Endodermal cell (in vitro differentiated cells): ENCODE data around the gene LRRC7. TPM values are rescaled to one million over a fixed set of nuclear protein-coding genes. Genes with fewer than 3 reads are reported as not detected.

Experiments
- DNase-seq: peaks from one replicate; pipeline ENCODE4 v3.0.0-alpha.2; 2017
- H3K27ac ChIP-seq: 2 replicates; pipeline ENCODE4 v1.5.1; 2013; ENCODE audit warnings: mild to moderate bottlenecking, low read depth, low read length, moderate library complexity
- H3K27me3 ChIP-seq: 2 replicates; pipeline ENCODE4 v1.6.1; 2013; ENCODE audit warnings: mild to moderate bottlenecking, low read length, moderate library complexity; ENCODE audit not compliant: insufficient read depth, control insufficient read depth, poor library complexity, severe bottlenecking
- H3K36me3 ChIP-seq: 2 replicates; pipeline ENCODE4 v1.7.0; 2013; ENCODE audit warnings: mild to moderate bottlenecking, low read length, moderate library complexity; ENCODE audit not compliant: control insufficient read depth, insufficient read depth
- H3K4me1 ChIP-seq: one replicate; pipeline ENCODE4 v1.7.0; 2013; ENCODE audit warnings: low read length; ENCODE audit not compliant: control insufficient read depth, insufficient read depth
- H3K4me3 ChIP-seq: 2 replicates; pipeline ENCODE4 v1.5.1; 2013; ENCODE audit warnings: mild to moderate bottlenecking, low read length, moderate library complexity
- H3K9ac ChIP-seq: 2 replicates; pipeline ENCODE4 v1.6.1; 2013; ENCODE audit warnings: mild to moderate bottlenecking, low read length, moderate library complexity; ENCODE audit not compliant: poor library complexity, severe bottlenecking; ENCODE audit errors: extremely low read depth
- H3K9me3 ChIP-seq: 2 replicates; pipeline ENCODE4 v1.6.1; 2013; ENCODE audit warnings: mild to moderate bottlenecking, low read length, moderate library complexity; ENCODE audit not compliant: control insufficient read depth
- H3K27ac Mint-ChIP-seq: 2 replicates; pipeline ENCODE4 v1.8.0; 2020; ENCODE audit warnings: mixed read lengths
- H3K27me3 Mint-ChIP-seq: 2 replicates; pipeline ENCODE4 v1.8.0; 2021; ENCODE audit warnings: mild to moderate bottlenecking, mixed read lengths; ENCODE audit not compliant: insufficient read depth
- H3K36me3 Mint-ChIP-seq: 2 replicates; pipeline ENCODE4 v1.8.0; 2020; ENCODE audit warnings: low read depth, mixed read lengths
- H3K4me1 Mint-ChIP-seq: 2 replicates; pipeline ENCODE4 v1.8.0; 2020; ENCODE audit warnings: mixed read lengths
- H3K4me3 Mint-ChIP-seq: 2 replicates; pipeline ENCODE4 v1.8.0; 2020; ENCODE audit warnings: mild to moderate bottlenecking, moderate library complexity, mixed read lengths
- H3K9me3 Mint-ChIP-seq: 2 replicates; pipeline ENCODE4 v1.8.0; 2020; ENCODE audit warnings: mild to moderate bottlenecking, mixed read lengths
- WGBS, 2 experiments: methylation state at CpG; one replicate each; pipeline versions ENCODE4 v1.1.5 to v1.1.7; 2013; ENCODE audit warnings: missing lambda C conversion rate in 2 of 2, mixed read lengths in 1 of 2; ENCODE audit not compliant: insufficient coverage in 1 of 2, insufficient read length in 1 of 2; 5-methylcytosine and 5-hydroxymethylcytosine counted together
- total RNA-seq, 2 donors: library from RNA; stranded (reverse); fragmentation: NEBNext Ultra II Directional in 1 of 2; extraction: Animal tissue kit (Norgen Biotek cat#: 25700) in 1 of 2; gene quantifications; 2 replicates in 1 of 2; 3 replicates in 1 of 2; pipeline ENCODE4 v1.2.1, GENCODE V29; 2021
- TF ChIP-seq, protein P1 (sequence below): fragments of 200-600 bp; sonication (generic); conservative IDR thresholded peaks from 2 replicates; pipeline ENCODE4 v1.5.0; 2021; ENCODE audit warnings: antibody characterized with exemption, mild to moderate bottlenecking

LRRC7 gene
- total RNA-seq, 2 donors from 2014 or later = 1.4 to 2.2 TPM

DNA sequence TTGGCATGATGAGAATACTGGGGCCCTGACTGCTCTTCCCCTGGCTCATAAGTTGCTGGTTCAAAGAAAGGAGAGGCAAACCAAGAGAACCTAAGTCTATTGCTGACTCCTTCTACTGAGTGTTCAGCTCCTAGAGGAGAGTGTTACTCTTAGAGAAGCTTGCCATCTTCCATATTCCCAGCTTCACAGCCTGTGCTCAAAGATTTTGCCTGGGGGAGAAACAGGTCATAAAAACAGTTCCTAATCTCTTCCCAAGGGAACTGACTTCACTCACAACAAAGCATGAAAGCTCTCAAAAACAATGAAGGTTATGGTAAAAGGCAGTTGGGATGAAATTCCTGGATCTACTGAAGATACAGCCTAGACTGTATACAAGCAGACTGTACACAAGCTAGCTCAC, 600.6 kb downstream of the LRRC7 start:
- Histone ChIP-seq H3K9ac (no peak overlapping the region), H3K9me3 (no peaks in the 10 kb centered on the region), H3K27ac (no peak overlapping the region), H3K36me3 (peaks cover 8% of the 10 kb centered on the region), H3K4me1 (peaks cover 8% of the 10 kb centered on the region), H3K27me3 (no peaks in the 10 kb centered on the region), H3K4me3 (no peak overlapping the region)
- no peak overlapping the region for H3K4me3 Mint-ChIP-seq
- TF ChIP-seq, protein P1, sequence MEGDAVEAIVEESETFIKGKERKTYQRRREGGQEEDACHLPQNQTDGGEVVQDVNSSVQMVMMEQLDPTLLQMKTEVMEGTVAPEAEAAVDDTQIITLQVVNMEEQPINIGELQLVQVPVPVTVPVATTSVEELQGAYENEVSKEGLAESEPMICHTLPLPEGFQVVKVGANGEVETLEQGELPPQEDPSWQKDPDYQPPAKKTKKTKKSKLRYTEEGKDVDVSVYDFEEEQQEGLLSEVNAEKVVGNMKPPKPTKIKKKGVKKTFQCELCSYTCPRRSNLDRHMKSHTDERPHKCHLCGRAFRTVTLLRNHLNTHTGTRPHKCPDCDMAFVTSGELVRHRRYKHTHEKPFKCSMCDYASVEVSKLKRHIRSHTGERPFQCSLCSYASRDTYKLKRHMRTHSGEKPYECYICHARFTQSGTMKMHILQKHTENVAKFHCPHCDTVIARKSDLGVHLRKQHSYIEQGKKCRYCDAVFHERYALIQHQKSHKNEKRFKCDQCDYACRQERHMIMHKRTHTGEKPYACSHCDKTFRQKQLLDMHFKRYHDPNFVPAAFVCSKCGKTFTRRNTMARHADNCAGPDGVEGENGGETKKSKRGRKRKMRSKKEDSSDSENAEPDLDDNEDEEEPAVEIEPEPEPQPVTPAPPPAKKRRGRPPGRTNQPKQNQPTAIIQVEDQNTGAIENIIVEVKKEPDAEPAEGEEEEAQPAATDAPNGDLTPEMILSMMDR = no peak
- peak overlapping the region; percentile 62 for H3K27ac Mint-ChIP-seq
- H3K27me3 Mint-ChIP-seq = no peaks in the 10 kb centered on the region
- DNase-seq = no peak
- peaks cover 11% of the 10 kb centered on the region for H3K36me3 Mint-ChIP-seq
- H3K9me3 Mint-ChIP-seq = peaks cover 4% of the 10 kb centered on the region
- peaks cover 17% of the 10 kb centered on the region for H3K4me1 Mint-ChIP-seq

DNA sequence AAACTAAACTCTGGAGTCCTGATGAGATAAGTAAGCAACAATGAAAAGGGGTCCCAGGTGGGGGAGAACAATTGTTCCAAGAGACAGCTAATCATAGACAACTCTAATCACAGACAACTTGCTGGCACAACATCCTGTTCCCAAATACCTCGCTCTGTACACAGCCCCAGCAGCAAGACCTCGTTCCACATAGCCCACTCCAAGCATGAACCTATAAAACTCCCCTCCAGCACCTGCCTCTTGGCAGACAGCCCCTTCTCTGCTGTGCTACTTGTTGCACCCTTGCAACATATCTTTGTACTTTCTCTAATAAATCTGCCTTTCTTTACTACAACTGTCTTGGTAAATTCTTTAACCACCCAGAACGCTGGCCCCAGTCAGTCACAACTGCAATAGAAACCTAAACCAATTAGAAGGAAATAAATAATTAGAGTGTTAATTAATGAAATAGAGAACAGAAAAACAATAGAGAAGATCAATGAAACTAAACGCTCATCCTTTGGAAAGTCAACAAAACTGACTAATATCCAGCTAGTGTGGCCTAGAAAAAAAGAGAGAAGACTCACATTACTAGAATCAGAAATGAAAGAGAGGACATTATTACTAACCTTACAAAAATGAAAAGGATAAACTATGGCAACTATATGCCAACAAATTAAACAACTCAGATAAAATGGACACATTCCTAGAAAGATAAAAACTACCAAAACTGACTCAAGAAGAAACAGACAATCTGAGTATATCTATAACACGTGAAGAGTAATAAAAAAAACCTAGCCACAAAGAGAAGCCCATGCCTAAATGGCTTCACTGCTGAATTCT, 601.5 kb downstream of the LRRC7 start:
- no peaks in the 10 kb centered on the region for H3K27me3 Mint-ChIP-seq
- WGBS, 2 experiments = 83 to 85% methylated on average over 2 to 4 of the region's 5 CpGs

DNA sequence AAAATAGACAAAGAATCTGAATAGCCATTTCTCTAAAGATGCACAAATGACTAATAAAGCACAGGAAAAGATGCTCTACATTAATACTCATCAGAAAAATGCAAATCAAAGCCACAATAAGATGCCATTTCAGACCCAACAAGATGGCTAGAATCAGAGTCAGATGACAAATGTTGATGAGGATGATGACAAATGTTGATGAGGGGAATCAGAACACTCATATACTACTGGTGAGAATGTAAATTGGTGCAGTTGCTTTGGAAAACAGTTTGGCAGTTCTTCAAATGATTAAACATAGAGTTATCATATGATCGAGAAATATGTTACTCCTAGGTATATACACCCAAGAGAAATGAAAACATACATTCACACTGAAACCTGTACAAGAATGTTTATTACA, 603.8 kb downstream of the LRRC7 start:
- Mint-ChIP-seq H3K36me3 (peaks cover 12% of the 10 kb centered on the region), H3K4me1 (peaks cover 17% of the 10 kb centered on the region), H3K27ac (no peak overlapping the region), H3K4me3 (no peak overlapping the region), H3K27me3 (no peaks in the 10 kb centered on the region), H3K9me3 (peaks cover 4% of the 10 kb centered on the region)
- Histone ChIP-seq H3K4me3 (no peak overlapping the region), H3K9me3 (no peaks in the 10 kb centered on the region), H3K27me3 (no peaks in the 10 kb centered on the region), H3K4me1 (peaks cover 8% of the 10 kb centered on the region), H3K9ac (no peak overlapping the region), H3K27ac (no peak overlapping the region), H3K36me3 (peaks cover 21% of the 10 kb centered on the region)
- WGBS, 2 experiments = 88% methylated on average over 1 of the region's 1 CpG; no CpG with 5 or more reads in 1 of the 2 experiments
- no peak for DNase-seq
- TF ChIP-seq, protein P1 = no peak

More for the DNA sequence above, 601.5 kb downstream of the LRRC7 start:
- Histone ChIP-seq H3K27ac (no peak overlapping the region), H3K27me3 (no peaks in the 10 kb centered on the region), H3K4me1 (peaks cover 8% of the 10 kb centered on the region), H3K9ac (no peak overlapping the region), H3K36me3 (peaks cover 11% of the 10 kb centered on the region), H3K4me3 (peak overlapping the region; percentile 30), H3K9me3 (no peaks in the 10 kb centered on the region)
- TF ChIP-seq, protein P1 = no peak
- Mint-ChIP-seq H3K4me1 (peaks cover 17% of the 10 kb centered on the region), H3K36me3 (peaks cover 9% of the 10 kb centered on the region), H3K9me3 (peaks cover 4% of the 10 kb centered on the region), H3K27ac (peak overlapping the region; percentile 79), H3K4me3 (peak overlapping the region; percentile 15)
- no peak for DNase-seq
